Uterus (tissue), 2 donors: ENCODE measurements around the gene SERP1.

ENCODE experiments used
- POLR2A ChIP-seq, 2 donors: fragments of 450-650 bp; IDR thresholded peaks; one replicate each; pipeline ENCODE4 v1.6.1; 2016; ENCODE audit warnings: antibody characterized with exemption in 2 of 2, mild to moderate bottlenecking in 1 of 2, moderate library complexity in 1 of 2
- TF ChIP-seq, protein P1 (sequence below), 4 experiments: fragments of 200-600 bp in 2 of 4; fragments of 450-650 bp in 2 of 4; sonication (generic) in 2 of 4; IDR thresholded peaks; one replicate each; pipeline ENCODE4 v1.5.1; 2016 to 2019; ENCODE audit warnings: antibody characterized with exemption in 4 of 4, mild to moderate bottlenecking in 2 of 4, moderate library complexity in 1 of 4

- TF ChIP-seq, protein P1, sequence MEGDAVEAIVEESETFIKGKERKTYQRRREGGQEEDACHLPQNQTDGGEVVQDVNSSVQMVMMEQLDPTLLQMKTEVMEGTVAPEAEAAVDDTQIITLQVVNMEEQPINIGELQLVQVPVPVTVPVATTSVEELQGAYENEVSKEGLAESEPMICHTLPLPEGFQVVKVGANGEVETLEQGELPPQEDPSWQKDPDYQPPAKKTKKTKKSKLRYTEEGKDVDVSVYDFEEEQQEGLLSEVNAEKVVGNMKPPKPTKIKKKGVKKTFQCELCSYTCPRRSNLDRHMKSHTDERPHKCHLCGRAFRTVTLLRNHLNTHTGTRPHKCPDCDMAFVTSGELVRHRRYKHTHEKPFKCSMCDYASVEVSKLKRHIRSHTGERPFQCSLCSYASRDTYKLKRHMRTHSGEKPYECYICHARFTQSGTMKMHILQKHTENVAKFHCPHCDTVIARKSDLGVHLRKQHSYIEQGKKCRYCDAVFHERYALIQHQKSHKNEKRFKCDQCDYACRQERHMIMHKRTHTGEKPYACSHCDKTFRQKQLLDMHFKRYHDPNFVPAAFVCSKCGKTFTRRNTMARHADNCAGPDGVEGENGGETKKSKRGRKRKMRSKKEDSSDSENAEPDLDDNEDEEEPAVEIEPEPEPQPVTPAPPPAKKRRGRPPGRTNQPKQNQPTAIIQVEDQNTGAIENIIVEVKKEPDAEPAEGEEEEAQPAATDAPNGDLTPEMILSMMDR (IDR thresholded peaks at IDR 0.05), result no peak
- no peak for TF ChIP-seq POLR2A (IDR thresholded peaks at IDR 0.05)
Observed at GRCh38 chr3:150544041-150544440, 2.3 kb downstream of the SERP1 start.
